GM18511 (cell line): ENCODE data around the gene CFAP126.
"Not testable (repeated sequence)": the region's sequence is repeated elsewhere in the genome, so short reads cannot be mapped to it uniquely, and the experiment has no call there.

Source experiments
- ATAC-seq: cut with Tn5 transposase; IDR thresholded peaks from one replicate; pipeline ENCODE4 v1.9.1; 2021; ENCODE audit warnings: mild to moderate bottlenecking, moderate library complexity; ENCODE audit not compliant: unreplicated experiment

CFAP126 gene

GRCh38 chr1:161367684-161368400, at the start of gene CFAP126:
Gene CFAP126, minus strand, starts transcription at chr1:161367876. Its CDS starts 8 bp downstream, at chr1:161367868.
- ATAC-seq: peak; percentile 84

GRCh38 chr1:161413050-161413449, 45.4 kb upstream of the CFAP126 start:
- ATAC-seq: not testable (repeated sequence)

GRCh38 chr1:161410636-161410970, 42.9 kb upstream of the CFAP126 start:
- ATAC-seq: not testable (repeated sequence)

GRCh38 chr1:161409848-161410635, 42.4 kb upstream of the CFAP126 start:
- not testable (repeated sequence) for ATAC-seq

GRCh38 chr1:161408429-161409052, 40.9 kb upstream of the CFAP126 start:
- ATAC-seq: no peak

GRCh38 chr1:161407451-161407985, 39.8 kb upstream of the CFAP126 start:
- ATAC-seq: no peak

GRCh38 chr1:161406551-161406950, 38.9 kb upstream of the CFAP126 start:
- ATAC-seq: not testable (repeated sequence)

GRCh38 chr1:161404051-161404597, 36.4 kb upstream of the CFAP126 start:
- ATAC-seq: no peak

GRCh38 chr1:161402446-161402845, 34.8 kb upstream of the CFAP126 start:
- ATAC-seq: no peak

GRCh38 chr1:161399257-161399998, 31.8 kb upstream of the CFAP126 start:
- peak; percentile 80 for ATAC-seq

- no peak for ATAC-seq
These were observed 31.2 kb upstream of the CFAP126 start for GRCh38 chr1:161398900-161399256.

GRCh38 chr1:161397038-161397437, 29.4 kb upstream of the CFAP126 start:
- not testable (repeated sequence) for ATAC-seq

- no peak for ATAC-seq
These were observed 25.5 kb upstream of the CFAP126 start for GRCh38 chr1:161393151-161393550.

GRCh38 chr1:161391611-161392010, 23.9 kb upstream of the CFAP126 start:
- no peak for ATAC-seq

GRCh38 chr1:161391136-161391535, 23.5 kb upstream of the CFAP126 start:
- ATAC-seq: not testable (repeated sequence)

- no peak for ATAC-seq
These were observed 22.8 kb upstream of the CFAP126 start for GRCh38 chr1:161390559-161390858.

GRCh38 chr1:161389691-161390558, 22.2 kb upstream of the CFAP126 start:
- peak; percentile 89 for ATAC-seq

GRCh38 chr1:161389158-161389557, 21.5 kb upstream of the CFAP126 start:
- not testable (repeated sequence) for ATAC-seq

GRCh38 chr1:161388639-161389038, 21.0 kb upstream of the CFAP126 start:
- ATAC-seq: no peak
